Activated naive CD8-positive, alpha-beta T cell treated with anti-CD3 and anti-CD28 coated beads, Interleukin-2, amount 10 ng/mL, durations not matched to agents 7 days and 5 days (primary cell): ENCODE measurements around the gene NOPCHAP1. TPM values are rescaled to one million over a fixed set of nuclear protein-coding genes. Genes with fewer than 3 reads are reported as not detected.

Source experiments
- ATAC-seq: fragments of 150-1000 bp; cut with Tn5 transposase; one replicate; pipeline ENCODE4 v1.10.0; 2021; ENCODE audit warnings: low read depth, moderate library complexity
- POLR2A ChIA-PET: fragments of 350-600 bp; sonication (Branson Sonifier 250); formaldehyde crosslinking; loops from one replicate; lab custom pipeline; 2021; ENCODE audit warnings: antibody characterized with exemption; lab: Charles Lee
- DNase-seq: peaks from one replicate; pipeline ENCODE4 v3.0.0; 2021
- H3K27ac Mint-ChIP-seq: one replicate; pipeline ENCODE4 v1.8.0; 2022; ENCODE audit warnings: mild to moderate bottlenecking, mixed read lengths
- H3K27me3 Mint-ChIP-seq: one replicate; pipeline ENCODE4 v1.8.0; 2022; ENCODE audit warnings: mild to moderate bottlenecking, moderate library complexity, mixed read lengths
- H3K36me3 Mint-ChIP-seq: one replicate; pipeline ENCODE4 v1.8.0; 2021; ENCODE audit warnings: mild to moderate bottlenecking, mixed read lengths
- H3K4me1 Mint-ChIP-seq: one replicate; pipeline ENCODE4 v1.8.0; 2021; ENCODE audit warnings: mixed read lengths
- H3K4me3 Mint-ChIP-seq: one replicate; pipeline ENCODE4 v1.8.0; 2022; ENCODE audit warnings: mild to moderate bottlenecking, moderate library complexity, mixed read lengths
- H3K9me3 Mint-ChIP-seq: one replicate; pipeline ENCODE4 v1.8.0; 2021; ENCODE audit warnings: mixed read lengths
- total RNA-seq, 2 experiments: library from RNA; stranded (reverse); gene quantifications; one replicate each; pipeline ENCODE4 v1.2.3, GENCODE V29; 2021

Gene NOPCHAP1
- total RNA-seq, 2 experiments from 2014 or later: 11.3 to 11.8 TPM

DNA sequence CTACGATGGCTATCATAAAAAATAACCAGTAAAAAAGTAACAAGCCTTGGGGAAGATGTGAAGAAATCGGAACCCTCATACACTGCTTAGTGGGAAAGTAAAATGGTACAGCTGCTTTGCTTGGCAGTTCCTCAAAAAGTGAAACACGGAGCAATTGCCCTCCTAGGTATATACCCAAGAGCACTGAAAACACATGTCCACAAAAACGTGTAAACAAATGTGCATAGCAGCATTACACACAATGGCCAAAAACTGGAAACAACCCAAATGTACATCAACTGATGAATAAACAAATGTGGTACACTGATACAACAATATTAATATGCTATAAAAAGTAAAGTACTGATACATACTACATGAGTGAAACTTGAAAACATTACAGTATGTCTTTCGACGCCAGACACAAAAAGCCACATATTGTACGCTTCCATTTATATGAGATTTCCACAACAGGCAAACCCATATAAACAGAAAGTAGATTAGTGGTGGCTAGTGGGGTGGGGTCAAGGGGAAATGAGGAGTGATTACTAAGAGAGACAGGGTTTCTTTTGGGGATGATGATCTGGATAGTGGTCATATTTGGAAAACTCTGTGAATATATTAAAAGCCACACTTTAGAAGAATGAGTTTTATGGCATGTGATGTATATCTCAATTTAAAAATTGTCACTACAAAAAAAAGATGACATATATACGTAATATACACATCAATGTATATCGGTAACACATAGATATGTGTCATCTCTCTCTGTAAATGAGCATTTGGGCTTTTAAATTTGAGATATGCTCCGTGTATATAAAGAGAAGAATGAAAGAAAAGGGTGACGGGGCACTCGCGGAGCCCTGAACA is 29.0 kb upstream of the NOPCHAP1 start:
- no peak overlapping the region for H3K27ac Mint-ChIP-seq
- H3K4me3 Mint-ChIP-seq: peak overlapping the region; percentile 81
- no peaks in the 10 kb centered on the region for H3K36me3 Mint-ChIP-seq
- peaks cover 18% of the 10 kb centered on the region for H3K4me1 Mint-ChIP-seq
- DNase-seq: no peak
- ATAC-seq: no peak
- POLR2A ChIA-PET: no interaction called here
- H3K27me3 Mint-ChIP-seq: peaks cover 62% of the 10 kb centered on the region
- no peaks in the 10 kb centered on the region for H3K9me3 Mint-ChIP-seq

DNA sequence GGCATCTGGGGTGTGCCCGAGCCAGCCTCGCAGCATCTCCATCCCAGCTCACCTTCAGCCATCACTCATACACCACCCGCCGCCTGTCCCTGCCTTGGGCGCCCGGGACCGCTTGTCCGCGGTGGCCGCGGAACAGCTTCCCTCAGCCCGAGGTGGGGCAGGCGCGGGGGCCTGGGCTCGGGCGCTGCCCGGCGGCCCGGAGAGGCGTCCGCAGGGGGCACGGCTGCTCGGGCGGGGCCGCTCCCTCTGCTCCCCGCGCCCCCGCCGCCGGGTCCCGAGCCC is 28.5 kb upstream of the NOPCHAP1 start:
- H3K4me3 Mint-ChIP-seq: peak overlapping the region; percentile 81
- DNase-seq: no peak
- POLR2A ChIA-PET: no interaction called here
- H3K27ac Mint-ChIP-seq: no peak overlapping the region
- peaks cover 64% of the 10 kb centered on the region for H3K27me3 Mint-ChIP-seq
- H3K4me1 Mint-ChIP-seq: peaks cover 18% of the 10 kb centered on the region
- ATAC-seq: peak; percentile 29
- no peaks in the 10 kb centered on the region for H3K36me3 Mint-ChIP-seq
- no peaks in the 10 kb centered on the region for H3K9me3 Mint-ChIP-seq

DNA sequence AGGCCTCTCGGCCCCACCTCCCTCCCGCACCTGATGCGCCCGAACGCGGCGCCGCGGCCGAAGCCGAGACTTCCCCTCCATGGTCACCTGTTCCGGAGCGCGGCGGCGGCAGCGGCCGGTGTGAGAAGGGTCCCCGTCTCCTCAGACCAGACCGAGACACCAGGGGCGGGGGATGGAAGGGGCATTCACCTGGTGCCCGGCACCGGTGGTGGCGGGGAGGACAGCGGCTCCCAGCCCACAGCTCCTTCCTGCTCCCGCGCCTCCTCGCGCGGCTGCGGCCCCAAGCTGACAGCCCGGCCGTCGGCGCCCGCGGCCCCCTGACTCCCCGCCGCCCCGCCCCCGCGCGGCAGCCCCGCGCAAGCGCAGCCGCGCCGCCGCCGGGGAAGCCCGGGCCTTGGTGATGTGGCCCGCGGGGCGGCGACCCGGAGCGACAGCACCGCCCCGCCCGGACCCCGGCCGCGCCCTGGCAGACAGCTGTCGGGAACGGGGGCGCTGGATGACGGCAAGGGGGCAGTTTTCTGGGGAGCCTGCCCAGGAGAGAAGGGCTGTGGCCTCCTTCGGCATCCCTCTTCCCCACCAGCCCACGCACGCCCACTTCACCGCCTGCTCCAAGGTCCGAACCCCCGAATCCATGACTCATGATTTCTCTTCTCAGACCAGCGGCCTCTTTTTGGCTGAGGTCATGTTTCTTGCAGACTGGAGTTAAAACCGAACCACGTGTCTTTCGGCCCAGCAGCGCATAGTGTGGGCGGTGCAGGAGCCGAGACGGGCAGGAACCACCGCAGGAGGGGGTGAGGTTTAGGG is 27.9 kb upstream of the NOPCHAP1 start, which contains the start of gene SLC41A2:
Gene SLC41A2 (minus strand): TSS at position 290 of the 804 bp plus-strand sequence. CDS start 29,763 bp downstream, outside the sequence.
- H3K36me3 Mint-ChIP-seq: no peaks in the 10 kb centered on the region
- POLR2A ChIA-PET: no interaction called here

DNA sequence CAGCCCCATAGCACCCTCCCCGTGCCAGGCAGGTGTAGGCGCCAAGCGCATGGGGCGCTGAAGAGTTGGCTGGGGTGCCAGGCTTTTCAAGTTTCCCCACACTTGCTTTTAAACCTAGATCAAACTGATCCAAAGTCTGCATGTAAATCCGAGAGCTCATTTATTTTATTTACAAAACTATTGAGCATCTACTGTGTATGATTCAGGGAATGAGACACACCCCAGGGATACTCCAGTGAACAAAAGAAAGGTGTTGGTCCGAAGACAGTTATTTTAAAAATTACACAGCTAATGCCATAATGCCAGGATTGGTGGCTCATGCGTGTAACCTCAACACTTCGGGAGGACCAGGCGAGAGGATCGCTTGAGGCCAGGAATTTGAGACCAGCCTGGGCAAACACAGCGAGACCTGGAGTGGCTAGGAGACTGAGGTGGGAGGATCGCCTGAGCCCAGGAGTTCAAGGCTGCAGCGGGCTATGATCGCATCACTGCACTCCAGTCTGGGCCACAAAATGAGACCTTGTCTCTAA is 27.2 kb upstream of the NOPCHAP1 start:
- DNase-seq (no peak), ATAC-seq (no peak)
- H3K27me3 Mint-ChIP-seq: peaks cover 70% of the 10 kb centered on the region

More for the DNA sequence above, 27.9 kb upstream of the NOPCHAP1 start, which contains the start of gene SLC41A2:
- DNase-seq (peak; percentile 90), ATAC-seq (peak; percentile 91)
- H3K27ac Mint-ChIP-seq: peak within 1 kb of the TSS; percentile 44
- peaks cover 68% of the 10 kb centered on the region for H3K27me3 Mint-ChIP-seq
- H3K4me1 Mint-ChIP-seq: peaks cover 18% of the 10 kb centered on the region
- peak within 1 kb of the TSS; percentile 89 for H3K4me3 Mint-ChIP-seq
- no peaks in the 10 kb centered on the region for H3K9me3 Mint-ChIP-seq

DNA sequence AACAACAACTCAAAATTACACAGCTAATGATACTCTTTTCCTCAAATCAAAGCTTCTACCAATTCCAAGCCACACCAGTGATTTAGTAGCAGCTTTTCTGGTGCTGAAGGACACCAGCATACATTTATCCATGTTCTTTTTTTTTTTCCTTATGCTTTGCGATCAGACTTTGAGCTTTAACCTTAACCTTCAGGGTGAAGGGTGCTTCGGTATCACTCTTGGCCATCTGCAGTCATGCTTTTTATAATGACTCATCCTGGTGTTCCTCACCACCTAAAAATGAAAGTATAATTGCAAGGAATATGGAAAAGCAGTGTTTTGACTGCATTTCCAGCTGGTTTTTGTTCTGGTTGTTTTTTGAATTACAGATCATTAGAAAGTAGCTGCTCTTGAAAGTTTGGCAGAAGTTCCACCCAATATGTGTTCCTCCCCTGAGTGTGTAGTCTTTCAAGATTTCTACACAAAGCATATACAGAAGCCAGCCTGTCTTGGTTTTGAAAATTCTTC is 26.7 kb upstream of the NOPCHAP1 start:
- POLR2A ChIA-PET: no interaction called here
- ATAC-seq: no peak
- peaks cover 67% of the 10 kb centered on the region for H3K27me3 Mint-ChIP-seq
- no peak overlapping the region for H3K27ac Mint-ChIP-seq
- no peaks in the 10 kb centered on the region for H3K9me3 Mint-ChIP-seq
- H3K4me3 Mint-ChIP-seq: peak overlapping the region; percentile 89
- DNase-seq: no peak
- H3K36me3 Mint-ChIP-seq: no peaks in the 10 kb centered on the region
- peaks cover 18% of the 10 kb centered on the region for H3K4me1 Mint-ChIP-seq

More for the DNA sequence above, 27.2 kb upstream of the NOPCHAP1 start:
- no peaks in the 10 kb centered on the region for H3K9me3 Mint-ChIP-seq
- H3K36me3 Mint-ChIP-seq: no peaks in the 10 kb centered on the region
- POLR2A ChIA-PET: no interaction called here
- H3K27ac Mint-ChIP-seq: no peak overlapping the region
- H3K4me1 Mint-ChIP-seq: peaks cover 18% of the 10 kb centered on the region
- peak overlapping the region; percentile 89 for H3K4me3 Mint-ChIP-seq

DNA sequence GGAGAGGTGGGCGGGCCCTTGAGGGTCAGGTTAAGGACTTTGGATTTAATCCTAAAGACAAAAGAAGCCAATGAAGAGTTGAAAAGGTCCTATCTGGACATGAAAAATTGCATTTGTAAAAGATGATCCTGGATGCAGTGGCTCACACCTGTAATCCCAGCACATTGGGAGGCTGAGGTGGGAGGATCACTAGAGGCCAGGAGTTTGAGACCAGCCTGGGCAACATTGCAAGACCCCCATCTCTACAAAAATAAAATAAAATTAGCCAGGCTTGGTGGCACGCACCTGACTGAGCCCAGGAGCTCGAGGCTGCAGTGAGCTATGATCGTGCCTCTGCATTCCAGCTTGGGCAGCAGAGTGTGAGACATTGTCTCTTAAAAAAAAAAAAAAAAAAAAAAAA is 25.7 kb upstream of the NOPCHAP1 start:
- peaks cover 69% of the 10 kb centered on the region for H3K27me3 Mint-ChIP-seq

DNA sequence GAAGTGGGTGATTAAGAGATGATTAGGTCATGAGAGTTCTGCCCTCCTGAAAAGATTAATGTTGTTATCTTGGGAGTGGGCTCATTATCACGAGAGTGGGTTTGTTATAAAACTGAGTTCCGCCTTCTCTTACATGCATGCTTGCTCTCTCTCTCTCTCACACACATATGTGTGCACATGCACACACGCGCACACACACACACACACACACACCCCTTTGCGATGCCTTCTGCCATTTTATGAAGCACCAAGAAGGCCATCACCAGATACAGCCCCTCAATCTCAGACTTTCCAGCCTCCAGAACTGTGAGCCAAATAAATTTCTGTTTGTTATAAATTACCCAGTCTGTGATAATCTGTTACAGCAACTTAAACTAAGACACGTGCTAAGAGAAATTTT is 22.4 kb upstream of the NOPCHAP1 start:
- DNase-seq (no peak), ATAC-seq (no peak)
- Mint-ChIP-seq H3K27me3 (peaks cover 59% of the 10 kb centered on the region), H3K4me3 (no peak overlapping the region), H3K9me3 (no peaks in the 10 kb centered on the region), H3K4me1 (peaks cover 10% of the 10 kb centered on the region), H3K27ac (no peak overlapping the region), H3K36me3 (no peaks in the 10 kb centered on the region)
- POLR2A ChIA-PET: no interaction called here

More for the DNA sequence above, 25.7 kb upstream of the NOPCHAP1 start:
- Mint-ChIP-seq H3K9me3 (no peaks in the 10 kb centered on the region), H3K4me1 (peaks cover 18% of the 10 kb centered on the region), H3K4me3 (no peak overlapping the region), H3K27ac (no peak overlapping the region), H3K36me3 (no peaks in the 10 kb centered on the region)
- POLR2A ChIA-PET: no interaction called here
- DNase-seq: no peak
- no peak for ATAC-seq

DNA sequence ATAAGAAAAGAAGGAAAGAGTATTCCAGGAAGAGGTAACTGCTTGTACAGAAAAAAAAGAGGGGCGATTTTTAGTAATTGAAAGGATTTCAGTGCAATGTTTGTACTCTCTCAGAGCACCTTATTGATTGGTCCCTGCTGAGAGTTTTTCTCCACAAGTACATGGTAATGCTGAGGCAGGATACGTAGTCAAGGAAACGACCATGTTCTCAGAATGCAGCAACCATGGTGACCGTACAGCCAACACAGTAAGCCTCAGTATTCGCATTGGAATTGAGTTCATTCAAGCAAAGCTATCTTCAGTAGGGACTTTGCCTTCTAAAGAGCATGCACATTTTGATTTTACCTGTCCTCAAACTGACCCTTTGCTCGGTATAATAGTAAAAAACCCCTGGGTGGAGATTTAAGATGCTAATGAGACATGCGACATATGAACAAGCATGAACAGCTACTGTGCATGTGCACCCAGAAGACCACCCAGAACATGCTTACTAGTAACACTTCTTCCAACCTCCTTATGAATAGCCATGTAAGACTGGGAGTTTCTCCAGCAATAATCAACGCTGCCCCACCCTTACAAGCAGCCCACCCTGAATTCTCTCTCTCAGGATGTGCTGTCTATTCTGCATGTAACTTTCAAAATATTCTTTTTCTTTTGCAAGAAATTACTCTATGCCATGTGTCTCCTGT is 21.8 kb upstream of the NOPCHAP1 start:
- H3K4me3 Mint-ChIP-seq: no peak overlapping the region
- DNase-seq: no peak
- POLR2A ChIA-PET: no interaction called here
- H3K4me1 Mint-ChIP-seq: peaks cover 4% of the 10 kb centered on the region
- ATAC-seq: no peak
- no peaks in the 10 kb centered on the region for H3K9me3 Mint-ChIP-seq
- no peak overlapping the region for H3K27ac Mint-ChIP-seq
- no peaks in the 10 kb centered on the region for H3K36me3 Mint-ChIP-seq
- H3K27me3 Mint-ChIP-seq: peaks cover 55% of the 10 kb centered on the region

DNA sequence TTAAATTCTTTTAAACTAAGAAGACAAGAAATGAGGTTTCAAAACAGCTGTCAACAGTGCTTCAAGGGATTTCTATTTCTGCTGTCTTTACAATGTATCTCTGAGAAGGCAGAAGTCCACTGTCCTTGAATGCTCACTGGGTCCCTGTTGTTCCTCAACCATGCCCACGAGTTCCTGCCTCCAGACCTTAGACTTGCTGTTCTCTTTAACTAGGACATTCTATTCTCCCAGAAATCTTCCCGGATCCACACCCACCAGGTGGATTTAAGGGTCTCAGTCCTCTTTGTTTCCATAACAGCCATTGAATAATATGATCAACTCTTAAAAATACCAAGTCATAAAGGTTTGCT is 21.3 kb upstream of the NOPCHAP1 start:
- Mint-ChIP-seq H3K27me3 (peaks cover 55% of the 10 kb centered on the region), H3K36me3 (no peaks in the 10 kb centered on the region), H3K27ac (no peak overlapping the region), H3K4me3 (no peak overlapping the region), H3K4me1 (peaks cover 3% of the 10 kb centered on the region), H3K9me3 (no peaks in the 10 kb centered on the region)
- no peak for ATAC-seq
- POLR2A ChIA-PET: no interaction called here
- no peak for DNase-seq

DNA sequence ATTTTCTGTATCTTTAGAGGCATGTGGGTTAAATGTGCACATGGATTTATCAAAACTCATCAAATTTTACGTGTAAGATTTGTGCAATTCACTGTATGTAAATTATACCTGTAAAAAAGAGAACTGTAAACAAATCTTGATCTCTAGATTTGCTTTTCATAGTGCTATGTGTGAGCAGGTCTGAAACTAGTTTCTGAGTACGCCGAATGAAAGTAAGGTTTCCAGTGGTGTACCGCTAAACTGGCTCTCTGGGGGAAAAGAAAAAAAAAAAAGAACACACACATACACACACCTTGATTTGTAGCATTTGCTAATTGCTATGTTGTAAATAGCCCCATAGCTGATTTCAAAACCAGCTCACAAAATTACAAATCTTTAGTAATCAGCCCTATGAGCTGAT is 19.4 kb upstream of the NOPCHAP1 start:
- H3K4me1 Mint-ChIP-seq: no peaks in the 10 kb centered on the region
- H3K36me3 Mint-ChIP-seq: no peaks in the 10 kb centered on the region
- no peak overlapping the region for H3K27ac Mint-ChIP-seq
- peaks cover 39% of the 10 kb centered on the region for H3K27me3 Mint-ChIP-seq
- H3K4me3 Mint-ChIP-seq: no peak overlapping the region
- ATAC-seq (no peak), DNase-seq (no peak)
- POLR2A ChIA-PET: no interaction called here
- H3K9me3 Mint-ChIP-seq: no peaks in the 10 kb centered on the region

DNA sequence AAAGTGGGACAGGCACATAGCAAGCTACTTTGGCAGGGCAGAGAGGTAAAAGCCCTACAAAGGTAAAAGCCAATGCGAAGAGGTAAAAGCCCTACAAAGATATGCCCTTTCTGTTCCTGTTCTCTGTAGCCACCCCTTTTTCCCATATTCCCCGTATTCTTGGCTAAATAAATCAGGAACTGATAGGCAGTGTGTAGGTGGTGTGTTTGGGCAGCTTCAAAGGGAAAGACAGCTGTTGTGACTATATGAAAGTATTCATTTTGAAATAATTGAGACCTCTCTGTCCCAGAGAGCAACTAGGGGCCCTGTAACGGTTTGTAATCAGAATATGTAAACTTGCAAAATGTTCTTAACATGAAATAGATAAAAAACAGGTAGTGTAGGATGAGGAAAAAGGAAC is 16.8 kb upstream of the NOPCHAP1 start:
- DNase-seq: no peak
- POLR2A ChIA-PET: no interaction called here
- no peak overlapping the region for H3K4me3 Mint-ChIP-seq
- H3K27me3 Mint-ChIP-seq: peaks cover 21% of the 10 kb centered on the region
- H3K4me1 Mint-ChIP-seq: no peaks in the 10 kb centered on the region
- no peak overlapping the region for H3K27ac Mint-ChIP-seq
- ATAC-seq: no peak
- H3K9me3 Mint-ChIP-seq: no peaks in the 10 kb centered on the region
- H3K36me3 Mint-ChIP-seq: no peaks in the 10 kb centered on the region

DNA sequence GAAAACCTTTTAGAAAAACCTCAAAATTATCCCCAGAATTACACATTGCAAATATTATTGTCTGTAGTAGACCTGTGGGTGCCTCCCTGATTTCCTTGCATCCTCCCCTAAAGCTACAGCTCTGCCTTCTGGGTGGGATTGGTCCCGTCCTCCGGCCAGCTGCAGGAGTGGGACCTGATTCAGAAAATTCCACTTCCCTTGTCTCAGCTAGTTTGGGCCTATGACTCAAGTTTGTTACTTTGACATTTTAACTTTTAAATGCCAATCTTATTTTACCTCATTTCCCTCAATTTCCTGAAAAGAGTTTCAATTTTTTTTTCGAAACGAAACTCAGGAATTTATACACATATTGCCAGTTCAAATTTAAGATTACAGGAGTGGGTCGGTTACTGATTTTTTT is 14.8 kb upstream of the NOPCHAP1 start:
- Mint-ChIP-seq H3K36me3 (no peaks in the 10 kb centered on the region), H3K27ac (no peak overlapping the region), H3K9me3 (no peaks in the 10 kb centered on the region), H3K4me1 (no peaks in the 10 kb centered on the region), H3K4me3 (no peak overlapping the region), H3K27me3 (peaks cover 6% of the 10 kb centered on the region)
- no peak for DNase-seq
- POLR2A ChIA-PET: no interaction called here
- ATAC-seq: no peak

DNA sequence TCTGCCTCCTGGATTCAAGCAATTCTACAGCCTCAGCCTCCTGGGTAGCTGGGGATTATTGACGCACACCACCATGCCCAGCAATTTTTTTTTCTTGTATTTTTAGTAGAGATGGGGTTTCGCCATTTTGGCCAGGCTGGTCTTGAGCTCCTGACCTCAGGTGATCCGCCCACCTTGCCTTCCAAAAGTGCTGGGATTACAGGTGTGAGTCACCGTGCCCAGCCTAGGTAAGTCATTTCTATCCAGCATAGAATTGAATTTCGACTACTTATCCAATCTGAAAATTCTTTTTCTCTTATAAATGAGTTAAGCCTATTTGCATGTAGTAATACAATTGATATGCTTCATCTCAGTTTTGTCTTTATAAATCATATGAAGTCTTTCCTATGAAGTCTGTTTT is 12.9 kb upstream of the NOPCHAP1 start:
- no peak overlapping the region for H3K27ac Mint-ChIP-seq
- no peaks in the 10 kb centered on the region for H3K4me1 Mint-ChIP-seq
- H3K4me3 Mint-ChIP-seq: no peak overlapping the region
- POLR2A ChIA-PET: no interaction called here
- H3K36me3 Mint-ChIP-seq: no peaks in the 10 kb centered on the region
- no peaks in the 10 kb centered on the region for H3K27me3 Mint-ChIP-seq
- H3K9me3 Mint-ChIP-seq: no peaks in the 10 kb centered on the region
- DNase-seq: no peak
- ATAC-seq: no peak
